Endothelial cell of umbilical vein (primary cell): ENCODE results near the gene COL17A1.

Source experiments
- CTCF ChIP-seq, 2 donors: IDR thresholded peaks; 1 replicate in 1 of 2; 2 replicates in 1 of 2; pipeline ENCODE4 v1.5.1; 2011; ENCODE audit warnings: low read length in 2 of 2, mild to moderate bottlenecking in 2 of 2, moderate library complexity in 2 of 2, control low read depth in 1 of 2, inconsistent platforms in 1 of 2, low read depth in 1 of 2; ENCODE audit not compliant: insufficient read depth in 1 of 2; ENCODE audit errors: extremely low read depth in 1 of 2
- EZH2 ChIP-seq: IDR thresholded peaks from 2 replicates; pipeline ENCODE4 v1.6.1; 2012; ENCODE audit warnings: borderline replicate concordance, low read depth, mild to moderate bottlenecking, moderate library complexity, low read length, inconsistent platforms; ENCODE audit not compliant: severe bottlenecking
- MAX ChIP-seq: IDR thresholded peaks from 2 replicates; pipeline ENCODE4 v1.6.1; 2011; ENCODE audit not compliant: insufficient read depth, insufficient read length
- POLR2A ChIP-seq: IDR thresholded peaks from 2 replicates; pipeline ENCODE4 v1.6.1; 2012; ENCODE audit warnings: low read depth, mild to moderate bottlenecking, control low read depth, low read length
- POLR2AphosphoS5 ChIP-seq: IDR thresholded peaks from 2 replicates; pipeline ENCODE4 v1.6.1; 2012; ENCODE audit warnings: low read depth, mild to moderate bottlenecking, control low read depth, low read length, moderate library complexity; ENCODE audit not compliant: insufficient read depth

GRCh38 chr10:103991393-103992128, 94.1 kb downstream of the COL17A1 start:
- TF ChIP-seq CTCF (IDR thresholded peaks at IDR 0.05; ENCODE audit: extremely low read depth in 1 of 2, insufficient read depth in 1 of 2, low read depth in 1 of 2, low read length in 2 of 2), result no peak
- no peak for TF ChIP-seq MAX
- TF ChIP-seq POLR2A, result no peak
- TF ChIP-seq EZH2, result no peak
- no peak for TF ChIP-seq POLR2AphosphoS5
